Psoas muscle (tissue), 8 donors: ENCODE data around the gene GTF2H4. TPM values are rescaled to one million over a fixed set of nuclear protein-coding genes. Genes with fewer than 3 reads are reported as not detected.
"Not testable (repeated sequence)": the region's sequence is repeated elsewhere in the genome, so short reads cannot be mapped to it uniquely, and the experiment has no call there.

Experiments used
- ATAC-seq, 4 donors: fragments of 200-7000 bp; cut with Tn5 transposase; one replicate each; pipeline ENCODE4 v1.9.1; 2020; ENCODE audit warnings: moderate library complexity in 3 of 4, mild to moderate bottlenecking in 2 of 4
- DNase-seq, 2 donors: peaks; one replicate each; pipeline ENCODE4 v3.0.0-alpha.2; 2020
- H3K27ac ChIP-seq: fragments of 200-600 bp; one replicate; pipeline ENCODE4 v1.8.0; 2022
- H3K27me3 ChIP-seq, 3 donors: fragments of 200-600 bp in 1 of 3; one replicate each; pipeline versions ENCODE4 v1.6.1 to v1.8.0; 2013 to 2022; ENCODE audit warnings: low read length in 2 of 3, mild to moderate bottlenecking in 2 of 3, moderate library complexity in 1 of 3; ENCODE audit not compliant: insufficient read depth in 3 of 3
- H3K36me3 ChIP-seq, 2 donors: fragments of 200-600 bp in 1 of 2; one replicate each; pipeline versions ENCODE4 v1.6.1 to v1.8.0; 2013 to 2022; ENCODE audit warnings: low read depth in 1 of 2, mild to moderate bottlenecking in 1 of 2, moderate library complexity in 1 of 2; ENCODE audit not compliant: insufficient read depth in 1 of 2
- H3K4me1 ChIP-seq: fragments of 200-600 bp; one replicate; pipeline ENCODE4 v1.8.0; 2022
- H3K4me3 ChIP-seq: fragments of 200-600 bp; one replicate; pipeline ENCODE4 v1.8.0; 2022; ENCODE audit warnings: mild to moderate bottlenecking
- H3K9me3 ChIP-seq: fragments of 200-600 bp; one replicate; pipeline ENCODE4 v1.8.0; 2022
- WGBS, 3 donors: extraction: QIAGEN DNeasy Blood & Tissue Kit; methylation state at CpG; one replicate each; pipeline versions ENCODE4 v1.1.6 to v1.1.7; 2013; 5-methylcytosine and 5-hydroxymethylcytosine counted together
- intact Hi-C, 2 donors: fragments of 100-400 bp; cut with DNase I; formaldehyde crosslinking; loops; one replicate each; pipeline versions ENCODE4 v1.11.0 to v1.14.2; 2022
- polyA plus RNA-seq, 3 donors: library from polyadenylated mRNA; stranded (reverse); fragments of 200-250 nt; gene quantifications; one replicate each; pipeline ENCODE4 v1.2.3, GENCODE V29; 2013
- total RNA-seq, 4 donors: library from RNA; stranded (reverse); fragmentation: NEBNext Ultra II Directional in 2 of 4; extraction: Animal tissue kit (Norgen Biotek cat#: 25700) in 2 of 4; gene quantifications; one replicate each; pipeline versions ENCODE4 v1.2.1 to v1.2.4, GENCODE V29; 2021 to 2023
- TF ChIP-seq, protein P1 (sequence below): fragments of 200-600 bp; IDR thresholded peaks from one replicate; pipeline ENCODE4 v1.8.0; 2022; ENCODE audit warnings: antibody characterized with exemption
- donor health status: healthy with polysubstance abuse.
- donor health status: DM: no; HTN: no; CAD: no; lungs with moderate emphysema.
- donor health status: Bipolar disorder and iron deficiency.
- donor health status: healthy.
- donor health status: DM: yes; HTN: yes; CAD: no.
- donor health status: DM: no; HTN: no; CAD: no.
- donor health status: DM: no; HTN: no; CAD: no.
- donor health status: DM: yes; HTN: yes; CAD: no.

Gene GTF2H4
- total and polyA plus RNA-seq, 7 donors: 13.3 to 30.8 (median 18.9) TPM

DNA sequence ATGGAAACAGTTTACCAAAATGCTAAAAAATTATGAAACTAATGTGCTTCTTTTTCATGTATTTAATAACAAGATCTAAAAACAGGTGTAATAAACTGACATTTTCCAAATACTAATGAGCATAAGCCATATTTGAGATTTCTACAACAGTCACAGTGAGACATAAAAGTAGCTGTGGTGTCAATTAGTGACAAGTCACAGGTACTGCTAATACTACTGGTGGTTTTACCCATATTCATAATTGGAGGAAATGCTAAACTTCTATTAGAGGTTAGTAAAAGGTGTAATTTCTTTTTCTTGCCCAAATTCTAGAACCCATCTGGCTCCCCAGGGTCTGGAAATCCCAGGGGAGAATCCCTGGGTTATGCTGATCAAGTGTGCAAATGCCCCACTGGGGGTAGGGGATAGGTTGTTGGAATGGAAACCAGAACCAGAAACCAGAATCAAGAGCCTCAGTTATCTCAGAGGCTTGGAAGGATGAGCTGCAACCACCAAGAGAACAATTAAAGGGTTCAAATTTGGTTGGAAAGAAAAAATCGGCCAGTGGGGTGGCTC lies 7.1 kb upstream of the GTF2H4 start:
- TF ChIP-seq, protein P1, sequence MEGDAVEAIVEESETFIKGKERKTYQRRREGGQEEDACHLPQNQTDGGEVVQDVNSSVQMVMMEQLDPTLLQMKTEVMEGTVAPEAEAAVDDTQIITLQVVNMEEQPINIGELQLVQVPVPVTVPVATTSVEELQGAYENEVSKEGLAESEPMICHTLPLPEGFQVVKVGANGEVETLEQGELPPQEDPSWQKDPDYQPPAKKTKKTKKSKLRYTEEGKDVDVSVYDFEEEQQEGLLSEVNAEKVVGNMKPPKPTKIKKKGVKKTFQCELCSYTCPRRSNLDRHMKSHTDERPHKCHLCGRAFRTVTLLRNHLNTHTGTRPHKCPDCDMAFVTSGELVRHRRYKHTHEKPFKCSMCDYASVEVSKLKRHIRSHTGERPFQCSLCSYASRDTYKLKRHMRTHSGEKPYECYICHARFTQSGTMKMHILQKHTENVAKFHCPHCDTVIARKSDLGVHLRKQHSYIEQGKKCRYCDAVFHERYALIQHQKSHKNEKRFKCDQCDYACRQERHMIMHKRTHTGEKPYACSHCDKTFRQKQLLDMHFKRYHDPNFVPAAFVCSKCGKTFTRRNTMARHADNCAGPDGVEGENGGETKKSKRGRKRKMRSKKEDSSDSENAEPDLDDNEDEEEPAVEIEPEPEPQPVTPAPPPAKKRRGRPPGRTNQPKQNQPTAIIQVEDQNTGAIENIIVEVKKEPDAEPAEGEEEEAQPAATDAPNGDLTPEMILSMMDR: no peak
- Histone ChIP-seq H3K27me3 (no peaks in the 10 kb centered on the region), H3K36me3 (peaks cover 0 to 43% of the 10 kb centered on the region in 2 donors), H3K4me3 (no peak overlapping the region), H3K4me1 (no peaks in the 10 kb centered on the region), H3K27ac (no peak overlapping the region), H3K9me3 (no peaks in the 10 kb centered on the region)
- ATAC-seq (no peak), DNase-seq (no peak)
- 66 to 78% (median 67%) methylated on average over 1 of the region's 1 CpG for WGBS, 3 donors
- intact Hi-C loops: no loop called here

DNA sequence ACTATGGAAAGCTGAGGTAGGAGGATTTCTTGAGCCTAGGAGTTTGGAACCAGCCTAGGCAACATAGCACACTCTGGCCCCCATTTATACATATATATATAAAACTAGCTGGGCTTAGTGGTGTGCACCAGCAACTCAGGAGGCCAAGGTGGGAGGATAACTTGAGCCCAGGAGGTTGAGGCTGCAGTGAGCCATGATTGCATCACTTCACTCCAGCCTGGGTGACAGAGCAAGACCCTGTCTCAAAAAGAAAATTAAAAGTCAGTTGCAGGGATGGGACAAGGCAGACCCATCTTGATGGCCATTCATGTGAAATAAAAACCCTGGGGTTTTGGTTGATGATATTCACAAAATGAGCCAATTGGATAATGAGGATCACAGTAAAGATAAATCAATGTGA lies 6.6 kb upstream of the GTF2H4 start:
- Histone ChIP-seq H3K36me3 (peaks cover 0 to 38% of the 10 kb centered on the region in 2 donors), H3K27ac (no peak overlapping the region), H3K27me3 (no peaks in the 10 kb centered on the region), H3K4me3 (no peak overlapping the region), H3K9me3 (no peaks in the 10 kb centered on the region), H3K4me1 (no peaks in the 10 kb centered on the region)
- intact Hi-C loops: no loop called here
- TF ChIP-seq, protein P1: no peak
- ATAC-seq: no peak
- DNase-seq: no peak

DNA sequence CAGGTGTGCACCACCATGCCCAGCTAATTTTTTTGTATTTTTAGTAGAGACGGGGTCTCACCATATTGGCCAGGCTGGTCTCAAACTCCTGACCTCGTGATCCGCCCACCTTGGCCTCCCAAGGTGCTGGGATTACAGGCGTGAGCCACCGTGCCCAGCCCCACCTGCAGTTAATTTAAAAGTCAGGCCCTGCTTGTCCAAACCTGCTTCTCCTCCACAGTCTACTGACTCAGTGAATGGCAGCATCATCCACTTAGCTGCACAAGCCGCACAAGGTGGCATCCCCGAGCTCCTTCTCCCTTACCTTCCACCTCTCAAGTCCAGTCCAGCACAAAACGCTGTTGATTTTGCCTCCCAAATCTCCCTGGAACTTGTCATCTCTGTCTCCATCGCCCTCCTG lies 5.8 kb upstream of the GTF2H4 start:
- H3K4me3 ChIP-seq, intact Hi-C loops, H3K4me1 ChIP-seq, ATAC-seq, H3K27ac ChIP-seq, H3K9me3 ChIP-seq, H3K27me3 ChIP-seq: not testable (repeated sequence)
- peaks cover 0 to 30% of the 10 kb centered on the region in 2 donors for H3K36me3 ChIP-seq
- DNase-seq: peak in 1 of 2 donors; percentile 13
- 65 to 79% (median 70%) methylated on average over 9 of the region's 9 CpGs for WGBS, 3 donors

- H3K36me3 ChIP-seq: peaks cover 0 to 25% of the 10 kb centered on the region in 2 donors
- H3K27me3 ChIP-seq: no peaks in the 10 kb centered on the region
- no peak overlapping the region for H3K4me3 ChIP-seq
- no peak overlapping the region for H3K27ac ChIP-seq
- 36 to 47% (median 39%) methylated on average over 5 of the region's 5 CpGs for WGBS, 3 donors
- no peaks in the 10 kb centered on the region for H3K9me3 ChIP-seq
- DNase-seq (peak in 1 of 2 donors; percentile 18), ATAC-seq (no peak)
- H3K4me1 ChIP-seq: no peaks in the 10 kb centered on the region
- TF ChIP-seq, protein P1: no peak
- intact Hi-C loops: no loop called here
Observed at GRCh38 chr6:30902709-30903108, 5.3 kb upstream of the GTF2H4 start.

DNA sequence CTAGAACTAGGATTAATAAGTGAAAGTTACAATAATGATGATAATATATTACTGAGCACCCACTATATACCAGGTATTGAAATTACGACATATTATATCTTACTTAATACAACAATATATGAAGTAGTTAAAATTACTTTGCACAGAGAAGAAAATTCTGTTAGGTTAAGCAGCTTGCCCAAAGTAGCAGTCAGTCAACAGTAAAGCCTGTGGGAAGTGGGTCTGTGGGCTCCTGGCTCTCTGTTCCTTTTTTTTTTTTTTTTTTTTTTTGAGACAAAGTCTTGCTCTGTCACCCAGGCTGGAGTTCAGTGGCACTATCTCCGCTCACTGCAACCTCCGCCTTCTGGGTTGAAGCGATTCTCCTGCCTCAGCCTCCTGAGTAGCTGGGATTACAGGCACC lies 4.8 kb upstream of the GTF2H4 start:
- TF ChIP-seq, protein P1: no peak
- Histone ChIP-seq H3K27me3 (no peaks in the 10 kb centered on the region), H3K4me1 (no peaks in the 10 kb centered on the region), H3K4me3 (no peak overlapping the region), H3K27ac (no peak overlapping the region), H3K36me3 (peaks cover 0 to 20% of the 10 kb centered on the region in 2 donors), H3K9me3 (no peaks in the 10 kb centered on the region)
- DNase-seq (no peak), ATAC-seq (no peak)
- intact Hi-C loops: no loop called here
- WGBS, 3 donors: 84 to 88% (median 88%) methylated on average over 4 of the region's 4 CpGs

DNA sequence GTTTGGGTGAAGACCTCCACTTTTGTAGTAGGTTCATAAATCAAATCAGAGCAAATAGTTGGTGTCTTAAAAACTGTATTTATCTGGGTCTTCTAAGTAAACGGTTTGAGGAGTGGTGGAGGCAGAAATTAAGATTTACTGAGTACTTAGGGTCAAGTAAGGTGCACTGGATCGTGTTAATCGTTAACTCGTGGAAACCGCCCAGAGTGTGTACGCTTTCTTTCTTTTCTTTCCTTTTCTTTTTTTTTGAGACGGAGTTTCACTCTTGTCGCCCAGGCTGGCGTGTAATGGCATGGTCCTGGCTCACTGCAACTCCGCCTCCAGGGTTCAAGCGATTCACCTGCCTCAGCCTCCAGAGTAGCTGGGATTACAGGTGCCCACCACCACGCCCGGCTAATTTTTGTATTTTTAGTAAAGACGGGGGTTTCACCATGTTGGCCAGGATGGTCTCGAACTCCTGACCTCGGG lies 683 bp upstream of the GTF2H4 start:
- intact Hi-C loops, DNase-seq, H3K27me3 ChIP-seq, H3K9me3 ChIP-seq, H3K4me1 ChIP-seq, ATAC-seq: not testable (repeated sequence)
- peak overlapping the region; percentile 84 for H3K4me3 ChIP-seq
- H3K27ac ChIP-seq: peak overlapping the region; percentile 74
- peaks cover 4 to 32% of the 10 kb centered on the region in 2 donors for H3K36me3 ChIP-seq
- 46 to 53% (median 47%) methylated on average over 15 to 16 of the region's 16 CpGs for WGBS, 3 donors
